Brain pericyte (primary cell): ENCODE measurements around the gene MRM3.
"Not testable (repeated sequence)": the region's sequence is repeated elsewhere in the genome, so short reads cannot be mapped to it uniquely, and the experiment has no call there.

ENCODE experiments used
- DNase-seq: peaks from one replicate; pipeline ENCODE4 v3.0.0-alpha.2; 2012; ENCODE audit warnings: low read depth, low spot score

MRM3 gene

DNA sequence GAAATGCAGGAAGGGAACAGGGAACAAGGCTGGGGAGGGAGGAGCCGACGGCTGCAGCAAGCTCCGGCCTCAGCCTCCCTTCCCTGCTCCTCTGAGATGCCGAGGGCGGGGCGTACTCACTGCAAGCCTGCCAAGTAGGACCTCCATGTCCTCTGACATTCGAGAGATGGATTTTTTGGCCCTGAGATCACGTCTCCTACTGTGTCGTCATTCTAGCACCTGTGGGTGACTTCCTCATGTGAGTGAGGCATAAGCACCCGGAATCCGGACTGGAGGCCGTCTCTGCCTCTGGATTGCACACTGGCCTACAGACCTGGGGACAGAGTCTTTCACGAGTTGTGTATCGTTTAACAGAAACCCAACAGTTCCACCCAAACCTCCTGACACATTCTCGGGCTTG is 14.5 kb downstream of the MRM3 start:
- no peak for DNase-seq

DNA sequence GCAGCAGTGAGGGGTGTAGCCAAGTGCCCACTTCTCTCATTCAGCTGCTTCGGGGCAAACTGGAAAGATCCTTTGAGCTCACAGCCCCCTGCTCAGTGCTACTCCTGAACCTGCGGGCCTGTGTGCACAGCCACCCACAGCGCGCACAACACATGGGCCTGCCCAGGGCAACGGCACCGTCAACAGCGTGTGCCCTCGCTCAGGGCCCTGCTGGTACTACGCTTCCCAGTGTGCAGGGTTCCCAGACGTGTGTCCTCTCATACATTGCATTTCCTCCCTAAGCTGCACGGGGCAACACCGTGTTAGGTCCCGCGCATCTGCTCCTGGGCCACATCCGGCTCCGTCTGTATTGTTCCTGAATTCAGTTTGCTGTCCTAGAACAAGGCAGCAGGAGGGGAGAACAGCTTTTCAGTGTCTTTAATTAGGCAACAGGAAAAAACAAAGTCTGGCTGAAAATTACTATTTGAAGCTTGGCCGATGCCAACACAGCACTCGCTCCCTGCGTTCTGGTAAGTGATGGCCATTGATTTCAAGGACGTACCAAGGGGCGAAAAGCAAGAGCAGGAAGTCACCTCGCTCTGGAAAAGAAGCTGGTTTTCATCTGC is 15.2 kb downstream of the MRM3 start:
- DNase-seq: no peak

DNA sequence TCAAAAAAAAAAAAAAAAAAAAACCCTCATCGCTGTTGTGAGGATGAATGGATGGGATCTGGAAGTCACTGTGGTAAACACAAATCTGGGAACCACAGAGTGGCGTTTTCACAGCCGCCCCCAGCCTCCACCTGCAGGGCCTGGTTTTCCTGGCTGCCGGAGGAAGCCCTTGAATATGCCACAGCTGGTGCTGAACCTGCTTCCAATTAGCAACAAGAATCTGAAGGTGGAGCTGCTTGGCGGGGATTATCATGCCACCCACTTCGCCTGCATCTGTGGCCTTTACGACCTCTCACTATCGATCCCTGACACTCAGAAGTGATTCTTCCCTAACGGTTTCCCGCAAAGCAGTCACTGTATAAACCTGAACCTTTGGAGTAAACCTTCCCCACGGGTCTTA is 16.1 kb downstream of the MRM3 start:
- no peak for DNase-seq

DNA sequence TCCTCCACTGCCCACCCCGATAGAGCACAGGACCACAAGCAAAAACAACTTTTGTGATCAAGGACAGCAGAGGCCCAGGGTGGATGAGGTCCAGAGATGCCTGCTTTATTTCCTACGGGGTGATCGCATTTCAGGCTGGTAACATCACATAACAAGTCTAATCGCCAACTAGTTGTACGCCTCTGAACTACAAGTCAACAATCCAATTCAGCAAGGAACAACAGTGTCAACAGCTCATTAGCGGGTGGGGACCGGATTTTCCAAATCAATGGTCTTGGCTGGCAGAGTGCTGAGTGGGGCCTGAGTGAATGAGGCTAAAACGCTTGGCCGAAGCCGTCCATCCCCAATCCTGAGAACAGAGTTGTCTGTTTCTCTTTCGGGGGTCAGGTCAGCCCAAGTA is 17.1 kb downstream of the MRM3 start:
- DNase-seq: no peak

DNA sequence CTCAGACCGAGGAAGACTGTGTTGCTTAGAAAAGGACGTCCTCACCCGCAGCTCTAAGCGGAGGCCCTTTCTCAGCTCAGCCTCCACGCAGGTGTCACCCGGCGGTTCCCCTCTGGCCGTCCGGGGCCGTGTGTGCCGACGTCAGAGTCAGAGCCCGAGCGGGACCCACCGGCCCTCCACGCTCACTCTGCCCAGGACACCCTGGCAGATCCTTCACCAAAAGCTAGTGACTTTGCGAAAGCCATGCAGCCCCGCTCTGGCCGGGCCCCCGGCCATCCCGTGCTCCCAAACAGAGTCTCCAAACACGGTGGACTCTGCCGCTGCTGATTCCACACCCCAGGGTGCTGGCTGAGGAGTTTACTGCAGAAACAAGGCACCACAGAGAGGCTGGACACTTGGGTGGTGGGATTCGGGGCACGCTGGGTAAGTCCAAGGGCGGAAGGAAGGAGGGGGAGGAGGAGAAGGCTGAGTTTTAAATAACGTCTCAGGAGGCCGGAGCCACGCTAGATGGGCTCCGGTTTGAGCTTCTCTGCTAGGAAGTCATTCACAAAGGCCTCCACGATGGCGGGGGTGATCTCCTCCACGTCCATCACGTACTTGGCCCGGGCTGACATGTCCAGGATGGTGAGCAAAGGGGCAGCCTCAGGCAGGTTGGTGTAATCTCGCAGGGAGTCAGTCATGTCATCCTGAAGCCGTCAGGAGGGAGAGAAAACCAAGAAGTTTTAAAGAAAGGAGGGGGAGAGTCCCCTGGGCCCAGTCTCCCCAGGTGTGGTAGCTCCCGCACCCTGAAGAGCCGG is 18.5 kb downstream of the MRM3 start:
- no peak for DNase-seq

DNA sequence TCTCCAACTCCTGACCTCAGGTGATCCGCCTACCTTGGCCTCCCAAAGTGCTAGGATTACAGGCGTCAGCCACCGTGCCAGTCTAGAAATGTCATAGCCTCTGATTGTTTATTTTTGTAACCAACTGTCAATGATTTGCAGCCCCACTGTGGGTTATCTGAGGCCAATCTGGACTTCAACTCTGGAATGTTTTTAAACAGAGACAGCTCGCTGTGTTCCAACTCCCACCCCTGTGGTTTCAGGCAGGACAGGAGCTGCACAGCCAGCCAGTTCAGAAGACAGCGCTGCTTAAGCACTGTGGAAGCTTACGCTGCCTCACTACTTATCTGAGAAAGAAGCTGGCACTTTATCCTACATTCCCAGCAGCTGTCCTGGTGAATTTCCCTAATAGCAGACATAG is 19.5 kb downstream of the MRM3 start:
- DNase-seq: no peak

DNA sequence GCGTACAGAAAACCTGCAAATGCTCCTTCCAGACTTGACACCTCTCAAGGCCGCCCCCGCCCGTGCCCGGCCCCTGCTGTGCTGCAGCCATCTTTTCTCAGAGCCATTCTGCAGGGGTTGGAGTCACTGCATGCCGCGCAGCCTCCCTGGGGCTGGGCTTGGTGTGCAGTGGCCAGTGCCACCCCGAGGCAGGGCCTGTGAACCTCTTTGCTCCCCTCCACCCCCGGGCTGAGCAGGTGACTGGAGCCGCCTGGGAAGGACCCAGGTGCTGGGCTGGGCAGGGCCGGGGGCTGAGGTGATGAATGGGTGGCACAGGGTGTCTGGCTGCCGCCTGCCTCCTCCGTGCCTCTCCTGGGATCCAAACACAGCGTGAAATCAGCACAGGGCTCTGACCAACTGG is 20.3 kb downstream of the MRM3 start:
- DNase-seq: no peak

DNA sequence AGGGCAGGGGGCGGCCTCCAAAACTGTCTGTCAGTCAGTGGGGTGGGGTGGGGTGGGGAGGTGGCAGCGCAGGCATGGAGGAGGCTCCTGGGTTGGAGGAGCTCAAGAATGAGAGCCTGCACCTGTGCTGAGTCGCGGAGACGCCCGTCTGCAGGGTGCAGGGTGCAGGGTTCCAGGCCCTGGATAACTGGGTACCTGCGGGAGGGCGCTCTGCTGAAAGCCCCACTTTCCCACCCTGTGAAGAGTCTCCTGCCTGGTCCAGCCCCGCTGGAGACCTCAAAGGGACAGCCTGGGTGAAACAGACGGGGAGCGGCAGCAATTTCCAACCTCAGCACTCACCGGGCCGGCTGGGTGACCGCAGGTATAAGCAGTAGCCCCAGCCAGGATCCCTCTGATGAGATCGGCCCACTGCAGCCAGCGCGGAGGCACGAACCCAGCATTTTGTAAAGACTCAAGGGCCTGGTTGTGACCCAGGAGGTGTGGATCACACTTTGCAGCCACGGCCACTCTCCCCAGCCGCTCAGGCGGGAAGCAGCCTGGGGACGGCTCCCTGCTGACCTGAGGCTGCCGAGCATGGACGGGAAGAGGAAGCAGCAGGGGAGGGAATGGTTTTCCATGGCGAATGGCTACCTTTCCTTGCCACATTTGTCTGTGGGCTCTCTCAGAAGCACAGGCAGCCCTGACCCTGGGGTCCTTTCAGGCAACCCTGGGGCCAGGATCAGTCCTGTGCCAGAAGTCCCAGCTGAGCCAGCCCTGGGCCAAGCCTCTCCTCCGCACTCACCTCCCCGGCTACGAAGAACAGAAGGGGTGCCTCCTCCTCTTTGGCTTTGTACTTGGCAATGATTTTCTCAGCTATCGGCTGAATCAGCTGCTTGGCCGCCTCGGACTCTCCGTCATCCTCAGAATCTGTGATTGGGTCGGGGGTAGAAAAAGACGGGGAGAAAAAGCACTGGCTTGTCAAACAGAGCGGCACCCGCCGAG is 21.0 kb downstream of the MRM3 start:
- no peak for DNase-seq

DNA sequence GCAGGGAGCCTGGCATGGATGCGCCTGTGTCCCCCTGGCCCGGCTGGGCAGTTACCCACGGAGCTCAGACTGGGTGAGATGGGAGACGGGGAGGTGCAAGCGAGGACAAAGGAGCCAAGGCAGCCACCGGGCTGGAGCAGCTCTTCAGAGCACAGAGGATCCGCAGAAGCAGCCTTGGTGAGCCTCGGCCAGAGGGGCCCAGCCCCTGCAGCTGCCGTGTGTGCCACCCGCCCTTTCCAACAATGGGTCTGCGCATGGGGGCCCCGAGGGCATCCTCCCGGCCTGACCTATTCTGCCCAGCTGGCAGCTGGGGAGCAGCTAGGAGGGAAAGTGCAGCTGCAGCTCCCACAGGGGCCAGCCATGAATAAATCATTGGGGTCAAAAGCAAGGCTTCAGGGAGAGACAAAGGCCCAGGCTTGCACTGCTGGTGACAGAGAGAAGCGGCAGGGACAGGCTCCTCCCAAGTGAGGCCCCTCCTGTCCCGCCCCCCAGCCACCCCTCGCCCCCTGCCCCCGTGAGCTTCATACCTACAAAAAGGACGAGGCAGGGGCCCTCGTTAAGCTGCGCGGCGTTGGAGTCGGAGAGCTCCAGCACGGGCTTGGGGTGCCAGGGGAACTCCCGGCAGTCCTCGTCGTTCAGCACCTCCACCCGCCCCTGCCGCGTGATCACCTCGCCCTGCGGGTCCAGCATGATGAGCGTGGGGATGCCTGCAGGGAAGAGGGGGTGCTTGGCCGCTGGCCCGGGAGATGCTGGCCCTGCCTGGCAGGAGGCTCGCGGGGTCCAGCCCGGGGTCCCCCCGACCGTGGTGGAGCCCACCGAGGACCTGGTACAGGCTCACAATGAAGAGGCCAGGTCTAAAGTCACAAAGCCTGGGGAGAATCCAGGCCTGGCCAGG is 22.6 kb downstream of the MRM3 start:
- no peak for DNase-seq

DNA sequence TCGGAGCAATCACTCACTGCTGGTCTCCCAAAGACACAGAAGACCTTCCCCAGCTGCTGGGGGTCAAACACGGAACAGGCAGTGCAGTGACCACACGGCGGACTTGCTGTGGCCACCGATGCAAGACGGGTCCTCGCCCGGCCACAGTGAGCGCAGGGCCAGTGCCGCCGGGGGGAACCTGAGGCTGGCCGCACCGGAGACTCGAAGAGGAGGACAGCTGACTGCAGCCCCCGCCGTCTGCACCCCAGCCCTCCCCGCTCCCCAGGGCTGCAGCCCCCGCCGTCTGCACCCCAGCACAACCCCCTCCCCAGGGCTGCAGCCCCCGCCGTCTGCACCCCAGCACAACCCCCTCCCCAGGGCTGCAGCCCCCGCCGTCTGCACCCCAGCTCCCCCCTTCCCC is 23.7 kb downstream of the MRM3 start:
- DNase-seq: not testable (repeated sequence)

DNA sequence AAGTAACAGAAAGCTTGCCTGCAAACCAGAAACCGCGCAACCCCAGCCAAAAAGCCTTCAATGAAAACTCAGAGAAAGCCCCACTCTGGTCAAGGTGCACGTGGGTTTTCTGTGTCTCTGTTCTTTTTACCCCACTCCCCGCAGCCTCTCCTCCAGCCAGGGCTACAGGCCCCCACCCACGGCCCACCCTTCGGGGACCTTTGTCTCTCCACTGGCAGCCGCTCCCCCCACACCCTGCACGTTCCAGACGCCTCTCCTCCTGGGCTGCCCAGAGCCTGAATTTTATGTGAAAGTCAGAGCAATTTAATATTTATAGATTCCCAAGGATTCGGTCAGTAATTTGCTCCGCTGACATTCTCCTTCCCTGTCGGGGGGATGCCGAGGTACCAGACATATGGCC is 24.2 kb downstream of the MRM3 start:
- no peak for DNase-seq

DNA sequence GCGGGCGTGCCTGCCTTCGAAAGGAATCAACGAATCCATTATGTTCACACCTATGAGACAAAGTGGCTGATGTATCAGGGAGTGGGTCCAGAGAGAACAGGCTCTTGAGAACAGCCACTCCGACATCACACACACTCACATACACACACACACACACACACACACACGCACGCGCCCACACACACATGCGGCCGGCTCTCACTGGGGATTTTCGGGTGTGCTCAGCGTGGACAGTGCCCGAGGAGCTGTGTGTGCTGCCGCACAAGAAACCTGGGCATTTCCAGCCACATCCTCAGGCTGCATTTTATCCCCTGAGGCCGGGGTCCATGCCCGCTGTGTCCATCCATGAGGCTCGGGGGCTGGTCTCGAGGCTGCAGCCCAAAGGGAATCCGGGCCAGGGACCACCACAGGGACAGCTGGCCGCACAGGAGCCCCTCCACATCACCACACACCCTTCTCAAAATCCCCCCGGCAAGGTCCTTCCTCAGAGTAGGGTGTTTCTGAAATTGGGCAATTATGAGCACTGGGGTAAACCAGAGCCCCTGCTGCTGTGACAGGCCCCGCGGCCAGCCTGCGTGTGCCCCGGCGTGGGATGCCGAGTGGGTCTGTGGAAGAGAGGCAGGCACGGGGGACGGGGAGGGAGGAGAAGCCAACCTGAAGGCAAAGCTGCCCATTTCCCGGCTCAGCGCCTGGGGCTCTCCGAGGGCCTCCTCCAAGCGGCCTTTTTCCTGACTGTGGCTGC is 24.8 kb downstream of the MRM3 start:
- no peak for DNase-seq

DNA sequence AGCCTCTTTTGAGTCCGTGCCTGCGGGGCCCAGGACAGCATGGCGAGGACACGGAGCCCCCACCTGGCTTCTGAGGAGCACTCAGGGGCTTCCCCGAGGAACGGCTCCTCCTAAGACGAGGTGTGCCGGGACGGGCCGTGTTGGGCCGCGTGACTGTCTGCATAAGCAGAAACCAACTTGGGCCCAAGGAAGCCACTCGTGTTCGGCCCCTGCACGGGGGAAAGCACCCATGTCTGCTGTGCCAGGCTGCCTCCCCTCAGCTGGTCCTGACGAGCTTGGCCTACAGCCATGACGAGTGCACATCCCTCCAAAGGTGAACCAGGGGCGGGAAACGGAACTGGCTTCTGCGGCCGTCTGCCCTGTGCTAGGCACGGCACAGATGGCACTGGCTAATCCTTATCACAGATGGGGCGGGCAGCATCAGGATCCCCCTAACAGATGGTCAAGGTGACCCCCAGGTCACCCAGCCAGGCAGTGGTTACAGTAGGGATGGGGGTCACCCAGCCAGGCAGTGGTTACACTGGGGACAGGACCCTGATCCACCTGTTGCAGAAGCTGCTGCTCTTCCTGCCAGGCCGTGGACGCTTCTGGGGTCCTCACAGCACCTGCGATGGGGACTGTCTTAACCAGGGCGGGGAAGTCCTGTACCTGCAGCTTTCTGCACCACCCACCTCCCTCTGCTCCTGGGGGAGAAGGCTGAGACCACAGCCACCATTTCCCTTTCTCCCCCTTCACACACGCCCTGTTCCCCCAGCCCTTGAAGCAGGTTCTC is 25.6 kb downstream of the MRM3 start:
- no peak for DNase-seq

DNA sequence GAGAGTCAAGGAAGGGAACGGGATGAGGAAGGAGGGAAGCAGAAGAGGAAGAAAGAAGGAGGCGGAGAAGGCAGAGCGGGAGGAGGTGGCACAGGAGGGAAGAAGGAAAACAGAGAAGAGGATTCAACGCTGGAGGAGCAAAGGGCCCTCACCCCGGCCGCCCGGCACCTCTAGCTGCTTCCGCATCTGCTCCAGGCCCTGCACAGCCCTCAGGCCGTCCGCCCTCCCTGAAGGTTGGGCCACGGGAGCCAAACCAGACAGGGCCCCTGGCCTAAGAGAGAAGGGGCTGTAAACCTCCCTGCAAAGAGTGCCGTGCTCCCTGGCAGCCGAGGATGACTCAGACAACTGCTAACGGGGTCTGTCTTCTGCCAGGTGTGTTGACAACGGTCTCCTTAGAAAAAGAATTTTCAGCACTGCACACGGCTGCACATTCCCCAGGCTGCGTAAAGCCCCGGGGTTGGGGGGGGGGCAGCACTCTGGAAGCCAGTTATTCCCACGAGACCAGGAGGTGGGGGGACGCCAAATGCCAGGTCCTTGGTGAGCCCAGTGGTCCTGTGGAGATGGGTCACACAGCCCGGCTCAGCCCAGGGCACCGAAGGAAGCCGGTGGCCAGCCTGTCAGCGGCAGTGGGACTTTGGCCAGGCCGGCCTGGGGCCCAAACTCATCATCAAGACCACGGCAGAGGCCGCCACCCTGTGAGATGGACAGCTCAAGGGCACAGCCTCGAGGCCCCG is 29.1 kb downstream of the MRM3 start:
- no peak for DNase-seq

DNA sequence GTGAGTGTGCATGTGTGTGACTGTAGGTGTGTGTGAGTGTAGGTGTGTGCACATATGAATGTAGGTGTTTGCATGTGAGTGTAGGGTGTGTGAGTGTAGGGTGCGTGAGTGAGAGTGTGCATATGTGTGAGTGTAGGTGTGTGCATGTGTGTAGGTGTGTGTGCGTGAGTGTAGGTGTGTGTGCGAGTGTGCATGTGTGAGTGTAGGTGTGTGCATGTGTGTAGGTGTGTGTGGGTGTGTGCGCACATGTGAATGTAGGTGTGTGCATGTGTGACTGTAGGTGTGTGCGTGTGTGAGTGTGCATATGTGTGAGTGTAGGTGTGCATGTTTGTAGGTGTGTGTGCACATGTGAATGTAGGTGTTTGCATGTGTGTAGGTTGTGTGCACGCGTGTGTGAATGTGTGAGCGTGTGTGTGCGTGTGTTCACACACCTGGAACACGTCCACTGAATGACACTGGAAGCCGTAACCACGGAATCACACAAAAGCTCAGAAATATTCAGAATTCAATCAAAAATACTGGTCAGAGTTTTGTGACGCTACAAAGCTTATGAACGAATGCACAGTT is 30.6 kb downstream of the MRM3 start:
- DNase-seq: no peak

DNA sequence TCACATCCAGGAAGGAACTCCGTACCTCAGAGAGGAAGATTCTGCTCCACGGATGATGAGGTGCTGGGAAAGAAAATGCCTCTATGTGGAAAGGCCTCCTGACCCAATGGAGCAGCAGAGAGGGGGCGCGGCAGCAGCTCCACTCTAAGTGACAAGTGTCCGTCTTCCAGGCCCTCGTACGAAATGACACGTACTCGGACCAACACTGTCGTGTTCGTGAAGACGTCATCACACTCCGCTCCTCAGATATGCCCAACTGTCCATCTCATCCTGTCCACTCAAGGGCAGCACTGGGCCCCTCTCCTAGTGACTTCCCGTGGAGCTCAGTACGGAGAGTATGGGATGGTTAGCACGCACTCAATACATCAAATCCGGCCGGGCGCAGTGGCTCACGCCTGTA is 32.2 kb downstream of the MRM3 start:
- no peak for DNase-seq

DNA sequence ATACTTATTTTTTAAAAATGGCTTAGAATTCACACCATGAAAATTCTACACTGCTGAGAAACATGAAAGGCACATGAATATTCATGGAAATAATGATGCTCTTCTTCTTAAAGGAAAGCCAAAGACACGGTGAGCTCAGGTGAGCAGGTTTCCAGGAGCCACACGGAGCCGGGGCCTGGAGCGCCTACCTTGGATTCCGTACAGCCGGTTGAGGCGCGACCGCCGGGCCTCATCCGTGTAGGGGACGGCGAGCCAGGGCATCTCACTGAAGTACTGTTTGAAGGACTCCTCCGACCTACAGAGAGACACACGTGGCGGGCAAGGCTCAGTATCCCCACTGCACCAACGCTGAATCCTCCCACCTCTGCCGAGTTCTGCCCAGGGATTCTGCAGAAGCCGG is 37.1 kb downstream of the MRM3 start:
- DNase-seq: no peak

DNA sequence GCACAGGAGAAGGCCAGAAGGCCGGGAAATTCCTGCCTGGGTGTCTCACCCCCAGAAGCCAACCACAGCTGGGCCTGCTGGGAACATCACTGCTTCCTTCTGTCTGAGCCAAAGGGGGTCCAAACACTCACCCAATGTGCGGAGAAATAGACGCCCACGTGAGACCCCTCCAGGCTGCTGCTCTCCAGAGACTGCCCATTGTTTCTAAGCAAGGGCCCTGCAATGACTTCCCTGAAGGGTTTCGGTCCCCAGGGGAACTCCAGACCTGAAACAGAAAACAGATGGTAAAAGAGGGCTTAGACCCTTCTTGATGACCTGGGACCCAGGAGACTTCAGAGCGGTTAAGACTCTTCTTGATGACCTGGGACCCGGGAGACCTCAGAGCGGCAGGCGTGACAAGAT is 41.3 kb downstream of the MRM3 start:
- DNase-seq: no peak

DNA sequence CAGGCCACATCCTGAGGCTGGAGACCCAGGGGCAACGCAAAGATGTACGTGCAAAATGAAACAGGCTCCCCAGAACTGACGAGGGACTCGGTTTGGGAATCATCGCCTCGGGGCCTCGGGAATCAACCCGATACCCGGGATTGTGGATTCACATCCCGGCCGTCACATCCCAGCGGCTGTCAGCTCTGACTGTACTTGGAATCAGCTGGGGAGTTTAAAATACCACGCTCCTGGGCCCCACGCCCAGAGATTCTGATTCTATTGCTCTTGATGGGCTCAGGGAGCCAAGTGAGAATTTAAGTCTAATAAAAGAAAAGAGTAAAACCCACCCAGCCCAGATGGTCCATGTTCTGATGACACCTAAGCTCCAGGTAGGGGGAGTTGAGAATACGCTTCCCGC is 42.2 kb downstream of the MRM3 start:
- DNase-seq: no peak
